Endothelial cell (in vitro differentiated cells): ENCODE data around the gene KLF16. TPM values are rescaled to one million over a fixed set of nuclear protein-coding genes. Genes with fewer than 3 reads are reported as not detected.
A peak's percentile ranks its signal among the peaks of the same experiment; 100 is the strongest.

Source experiments
- DNase-seq: peaks from one replicate; pipeline ENCODE4 v3.0.0; 2021; ENCODE audit warnings: low spot score
- H3K27ac Mint-ChIP-seq: one replicate; pipeline ENCODE4 v1.8.0; 2021; ENCODE audit warnings: mixed read lengths, inconsistent platforms; ENCODE audit not compliant: unreplicated experiment
- H3K27me3 Mint-ChIP-seq: one replicate; pipeline ENCODE4 v1.8.0; 2021; ENCODE audit warnings: mild to moderate bottlenecking, moderate library complexity, mixed read lengths, inconsistent platforms; ENCODE audit not compliant: unreplicated experiment
- H3K36me3 Mint-ChIP-seq: one replicate; pipeline ENCODE4 v1.8.0; 2021; ENCODE audit warnings: mild to moderate bottlenecking, low read depth, mixed read lengths, inconsistent platforms; ENCODE audit not compliant: unreplicated experiment
- H3K4me1 Mint-ChIP-seq: one replicate; pipeline ENCODE4 v1.8.0; 2021; ENCODE audit warnings: mild to moderate bottlenecking, mixed read lengths, inconsistent platforms; ENCODE audit not compliant: unreplicated experiment
- H3K4me3 Mint-ChIP-seq: one replicate; pipeline ENCODE4 v1.8.0; 2021; ENCODE audit warnings: mild to moderate bottlenecking, mixed read lengths, inconsistent platforms; ENCODE audit not compliant: unreplicated experiment
- H3K9me3 Mint-ChIP-seq: one replicate; pipeline ENCODE4 v1.8.0; 2021; ENCODE audit warnings: mixed read lengths, inconsistent platforms; ENCODE audit not compliant: unreplicated experiment
- total RNA-seq: library from RNA; stranded (reverse); fragmentation: NEBNext Ultra II Directional; extraction: Animal tissue kit (Norgen Biotek cat#: 25700); gene quantifications from one replicate; pipeline ENCODE4 v1.2.1, GENCODE V29; 2021; ENCODE audit not compliant: unreplicated experiment
- TF ChIP-seq, protein P1 (sequence below): fragments of 200-600 bp; sonication (generic); IDR thresholded peaks from one replicate; pipeline ENCODE4 v1.5.0; 2021; ENCODE audit warnings: antibody characterized with exemption; ENCODE audit not compliant: unreplicated experiment

KLF16 gene
- total RNA-seq, 1 donor from 2014 or later, result 19.9 TPM

DNA sequence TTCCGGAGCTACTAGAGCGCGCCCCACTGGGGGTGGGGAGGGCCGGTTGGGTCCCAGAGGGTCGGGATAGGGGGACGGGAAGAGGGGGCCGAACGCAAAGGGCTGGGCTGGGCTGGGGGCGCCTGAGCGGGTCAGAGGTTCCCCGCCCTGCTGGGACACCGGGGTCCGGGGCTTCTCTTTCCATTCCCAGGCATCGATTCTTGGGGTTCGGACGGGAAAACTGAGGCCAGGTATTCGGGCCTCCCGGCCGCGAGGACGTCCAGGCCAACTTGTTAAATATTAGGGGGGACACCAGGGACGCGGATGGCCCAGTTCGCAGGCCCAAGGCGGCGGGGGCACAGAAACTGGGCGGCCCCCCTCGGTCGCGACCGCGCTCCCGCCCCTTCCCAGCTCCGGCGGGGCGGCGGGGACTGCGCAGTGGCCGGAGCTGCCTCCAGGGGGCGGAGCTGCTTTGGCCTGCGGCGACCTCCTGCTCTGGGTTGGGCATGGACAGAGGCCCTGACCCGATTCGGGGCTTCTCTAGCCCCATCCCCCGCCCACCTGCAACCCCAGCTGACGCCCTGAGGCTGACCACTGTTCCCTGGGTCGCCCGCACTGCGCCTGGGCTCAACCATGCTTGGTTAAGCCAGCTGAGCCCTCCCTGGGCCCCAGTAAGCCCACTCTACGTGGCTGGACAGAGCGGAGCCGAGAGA is 1.2 kb upstream of the KLF16 start:
- peak; percentile 89 for DNase-seq
- Mint-ChIP-seq H3K36me3 (peaks cover 4% of the 10 kb centered on the region), H3K4me1 (peaks cover 10% of the 10 kb centered on the region), H3K27ac (no peak overlapping the region), H3K9me3 (no peaks in the 10 kb centered on the region), H3K4me3 (peak overlapping the region; percentile 62), H3K27me3 (peaks cover 19% of the 10 kb centered on the region)
- TF ChIP-seq, protein P1, sequence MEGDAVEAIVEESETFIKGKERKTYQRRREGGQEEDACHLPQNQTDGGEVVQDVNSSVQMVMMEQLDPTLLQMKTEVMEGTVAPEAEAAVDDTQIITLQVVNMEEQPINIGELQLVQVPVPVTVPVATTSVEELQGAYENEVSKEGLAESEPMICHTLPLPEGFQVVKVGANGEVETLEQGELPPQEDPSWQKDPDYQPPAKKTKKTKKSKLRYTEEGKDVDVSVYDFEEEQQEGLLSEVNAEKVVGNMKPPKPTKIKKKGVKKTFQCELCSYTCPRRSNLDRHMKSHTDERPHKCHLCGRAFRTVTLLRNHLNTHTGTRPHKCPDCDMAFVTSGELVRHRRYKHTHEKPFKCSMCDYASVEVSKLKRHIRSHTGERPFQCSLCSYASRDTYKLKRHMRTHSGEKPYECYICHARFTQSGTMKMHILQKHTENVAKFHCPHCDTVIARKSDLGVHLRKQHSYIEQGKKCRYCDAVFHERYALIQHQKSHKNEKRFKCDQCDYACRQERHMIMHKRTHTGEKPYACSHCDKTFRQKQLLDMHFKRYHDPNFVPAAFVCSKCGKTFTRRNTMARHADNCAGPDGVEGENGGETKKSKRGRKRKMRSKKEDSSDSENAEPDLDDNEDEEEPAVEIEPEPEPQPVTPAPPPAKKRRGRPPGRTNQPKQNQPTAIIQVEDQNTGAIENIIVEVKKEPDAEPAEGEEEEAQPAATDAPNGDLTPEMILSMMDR, result peak; percentile 81

- Mint-ChIP-seq H3K4me3 (no peak overlapping the region), H3K36me3 (peaks cover 4% of the 10 kb centered on the region), H3K9me3 (no peaks in the 10 kb centered on the region), H3K27ac (no peak overlapping the region), H3K4me1 (peaks cover 8% of the 10 kb centered on the region), H3K27me3 (peaks cover 19% of the 10 kb centered on the region)
- peak; percentile 94 for DNase-seq
- TF ChIP-seq, protein P1, result no peak
Measured at GRCh38 chr19:1863638-1864479, 480 bp upstream of the KLF16 start.

- no peak for DNase-seq
- Mint-ChIP-seq H3K36me3 (peaks cover 4% of the 10 kb centered on the region), H3K27me3 (peaks cover 19% of the 10 kb centered on the region), H3K4me3 (peak overlapping the region; percentile 93), H3K27ac (no peak overlapping the region), H3K4me1 (peaks cover 5% of the 10 kb centered on the region), H3K9me3 (no peaks in the 10 kb centered on the region)
- TF ChIP-seq, protein P1, result no peak
Measured at GRCh38 chr19:1862424-1863327, 703 bp downstream of the KLF16 start.

GRCh38 chr19:1862068-1862423 is 1.3 kb downstream of the KLF16 start:
- Mint-ChIP-seq H3K27ac (no peak overlapping the region), H3K9me3 (no peaks in the 10 kb centered on the region), H3K4me1 (peaks cover 5% of the 10 kb centered on the region), H3K27me3 (peaks cover 19% of the 10 kb centered on the region), H3K4me3 (peak overlapping the region; percentile 93), H3K36me3 (peaks cover 4% of the 10 kb centered on the region)
- DNase-seq, result no peak
- TF ChIP-seq, protein P1, result no peak
